ENCODE results near the gene LPP.

GRCh38 chr3:188908002-188908850, 754.3 kb downstream of the LPP start:
- TF ChIP-seq REST (IDR thresholded peaks at IDR 0.05; ENCODE audit: insufficient read depth in 1 of 2, low read depth in 2 of 2, low read length in 2 of 2) (no peak), SIN3A (IDR thresholded peaks at IDR 0.05; ENCODE audit: borderline replicate concordance, insufficient read depth, low read length) (no peak), TAF1 (IDR thresholded peaks at IDR 0.05; ENCODE audit: borderline replicate concordance, insufficient read depth, low read length) (no peak)
